Endothelial cell of hepatic sinusoid (primary cell): ENCODE measurements around the gene PMPCA.

ENCODE experiments used
- in situ Hi-C: cut with HindIII; loops from 2 replicates; pipeline ENCODE4 v1.10.0; 2017; ENCODE audit warnings: low sequenced_read_pairs

Gene PMPCA

DNA sequence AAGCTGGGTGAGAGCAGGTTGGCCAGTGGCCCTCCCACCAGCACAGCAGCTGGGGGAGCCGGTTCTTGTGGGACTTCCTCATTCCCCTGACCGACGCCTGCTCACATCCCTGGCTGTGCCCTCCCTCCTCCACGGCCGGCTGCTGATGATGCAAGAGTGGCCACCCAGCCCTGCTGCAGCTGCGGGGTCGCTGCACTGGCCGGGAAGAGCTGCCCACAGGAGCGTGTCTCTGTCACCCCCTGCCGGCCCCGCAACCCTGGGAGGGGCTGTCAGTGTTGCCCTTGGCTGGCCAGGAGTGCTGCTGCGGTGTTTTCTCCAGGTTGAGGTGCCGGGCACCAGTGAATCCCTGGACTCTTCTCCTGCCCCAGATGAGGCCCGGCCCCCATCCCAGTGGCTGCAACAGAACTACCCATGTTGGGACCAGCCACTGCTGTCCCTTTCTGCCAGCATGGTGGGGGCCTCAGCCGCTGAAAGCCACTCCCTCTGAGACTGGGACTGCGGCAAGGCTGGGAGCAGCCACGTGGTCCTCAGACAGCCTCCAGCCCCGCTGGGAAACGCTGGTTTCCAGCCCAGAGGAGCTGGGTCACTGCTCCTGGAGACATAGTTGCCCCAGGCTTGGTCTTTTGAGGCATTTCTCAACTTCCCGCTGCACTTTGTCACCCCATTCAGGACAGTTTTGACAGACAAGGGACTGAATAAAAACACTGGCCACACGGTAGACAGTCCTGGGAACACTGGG, 37.7 kb upstream of the PMPCA start:
- in situ Hi-C loops, result no loop called here

- in situ Hi-C loops, result no loop called here
These were observed 36.9 kb upstream of the PMPCA start, which contains the start of gene CARD9 for GRCh38 chr9:136373300-136374182. Gene CARD9 (minus strand): TSS chr9:136373669. CDS start chr9:136372078, 1,591 bp downstream.

DNA sequence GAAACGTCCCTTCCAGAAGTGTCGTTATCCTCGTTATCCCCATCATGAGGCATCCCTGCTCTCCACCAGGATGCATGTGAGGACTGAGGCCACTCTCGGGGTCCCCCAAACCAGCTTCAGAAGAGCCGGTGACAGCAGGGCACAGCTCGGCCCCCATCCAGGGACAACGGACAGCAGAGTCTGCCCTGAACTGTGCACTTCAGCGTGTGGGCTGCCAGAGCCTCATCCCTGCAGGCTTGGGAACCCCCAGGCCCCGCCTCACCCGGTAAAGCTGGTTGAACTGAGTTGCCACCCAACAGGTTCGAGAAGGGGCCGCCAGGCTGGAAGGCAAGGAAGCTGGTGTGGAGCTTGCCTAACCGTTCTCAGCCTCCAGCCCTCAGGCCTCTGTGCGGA, 36.3 kb upstream of the PMPCA start:
- in situ Hi-C loops, result no loop called here

DNA sequence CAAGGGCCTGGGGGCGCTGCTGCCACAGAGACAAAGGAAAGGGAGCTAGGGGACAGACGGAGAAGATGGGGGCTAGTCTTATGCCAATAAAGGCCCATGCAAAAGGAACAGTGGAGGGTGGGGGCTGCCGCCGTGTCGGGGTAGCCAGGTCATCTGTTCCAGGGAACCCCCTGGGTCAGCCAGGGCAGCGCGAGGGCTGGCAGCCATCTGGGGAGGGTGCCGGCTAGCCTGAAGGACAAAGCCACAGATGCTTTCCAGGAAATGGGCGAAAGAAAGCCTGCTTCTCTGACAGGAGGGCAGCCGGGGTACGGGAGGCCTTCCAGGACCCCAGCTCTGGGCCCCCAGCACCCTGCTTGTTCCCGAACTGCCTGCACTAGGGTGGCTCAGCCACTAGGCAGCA, 35.4 kb upstream of the PMPCA start:
- in situ Hi-C loops, result no loop called here

- in situ Hi-C loops, result no loop called here
These were observed 34.0 kb upstream of the PMPCA start for GRCh38 chr9:136376457-136376856.

GRCh38 chr9:136377341-136378169, 32.9 kb upstream of the PMPCA start:
- in situ Hi-C loops, result no loop called here

- in situ Hi-C loops, result no loop called here
These were observed 32.1 kb upstream of the PMPCA start for GRCh38 chr9:136378170-136379002.

- in situ Hi-C loops, result no loop called here
These were observed 31.5 kb upstream of the PMPCA start for GRCh38 chr9:136379003-136379287.

DNA sequence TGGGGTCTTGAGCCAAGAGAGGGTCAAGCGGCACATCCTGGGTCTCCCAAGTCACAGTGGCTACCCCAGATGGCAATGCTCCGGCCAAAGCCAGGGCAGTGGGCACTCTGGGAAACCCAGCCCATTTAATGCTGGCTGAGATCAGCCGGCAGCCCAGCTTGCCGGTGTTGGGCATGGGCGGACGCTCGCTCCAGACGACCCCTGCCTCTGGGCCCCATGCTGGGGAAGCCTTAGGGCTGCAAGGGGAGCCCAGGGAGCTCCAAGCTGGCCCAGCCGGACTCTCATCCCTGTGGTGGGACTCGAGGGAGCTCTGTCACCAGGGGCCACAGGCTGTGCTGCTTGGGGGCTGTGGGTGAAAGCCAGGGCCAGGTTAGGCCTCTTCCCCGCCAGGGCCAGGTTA, 31.1 kb upstream of the PMPCA start:
- in situ Hi-C loops, result no loop called here

DNA sequence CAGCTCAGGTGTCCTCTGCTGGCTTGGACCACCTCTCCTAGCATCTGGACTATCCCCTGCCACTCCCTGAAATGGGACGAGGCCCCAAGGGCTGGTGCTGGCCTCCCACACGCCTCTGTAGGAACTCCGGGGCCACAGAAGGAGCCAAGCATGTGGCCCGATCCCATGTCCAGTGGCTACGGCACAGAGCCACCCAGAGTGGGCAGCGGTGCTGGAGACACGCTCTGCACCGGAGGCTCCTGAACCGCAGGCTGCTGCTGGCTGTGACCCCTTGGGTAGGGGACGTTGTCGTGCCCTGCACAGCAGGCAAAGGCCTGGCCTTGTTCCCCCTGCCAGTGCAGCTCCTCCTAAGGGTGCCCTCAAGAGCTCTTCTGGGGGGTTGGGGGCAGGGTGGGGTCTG, 30.6 kb upstream of the PMPCA start:
- in situ Hi-C loops, result no loop called here

GRCh38 chr9:136380381-136380780, 30.1 kb upstream of the PMPCA start:
- in situ Hi-C loops, result no loop called here

- in situ Hi-C loops, result no loop called here
These were observed 29.1 kb upstream of the PMPCA start for GRCh38 chr9:136381311-136381710.

DNA sequence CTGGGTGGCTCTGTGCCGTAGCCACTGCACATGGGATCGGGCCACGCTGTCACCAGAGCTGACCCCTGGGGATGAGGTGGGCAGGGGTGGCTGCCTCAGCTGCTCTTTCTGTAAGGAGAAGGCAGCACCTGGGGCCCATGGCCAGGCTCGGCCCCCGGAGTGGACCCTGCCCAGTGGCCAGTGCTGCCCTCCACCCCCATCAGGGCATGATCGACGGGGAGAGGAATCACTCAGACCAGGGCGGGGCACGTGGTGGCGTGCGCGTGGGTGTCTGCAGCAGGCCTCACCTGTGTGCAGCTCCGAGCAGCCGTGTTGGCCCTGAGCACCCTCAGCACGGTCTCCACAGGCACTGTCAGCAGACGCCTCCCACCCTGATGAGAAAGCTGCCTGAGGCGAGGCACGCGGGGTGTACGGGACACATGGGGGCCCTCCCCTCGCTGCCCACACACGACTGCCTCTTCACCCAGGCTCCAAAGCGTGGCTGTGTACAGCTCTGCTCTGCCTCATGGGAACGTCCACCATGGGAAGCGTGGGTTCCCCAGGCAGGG, 28.4 kb upstream of the PMPCA start:
- in situ Hi-C loops, result no loop called here

GRCh38 chr9:136383436-136383835, 27.0 kb upstream of the PMPCA start:
- in situ Hi-C loops, result no loop called here

- in situ Hi-C loops, result no loop called here
These were observed 25.4 kb upstream of the PMPCA start for GRCh38 chr9:136385015-136385414.

GRCh38 chr9:136386018-136386417, 24.4 kb upstream of the PMPCA start:
- in situ Hi-C loops, result no loop called here

- in situ Hi-C loops, result no loop called here
These were observed 23.2 kb upstream of the PMPCA start for GRCh38 chr9:136387217-136387616.

DNA sequence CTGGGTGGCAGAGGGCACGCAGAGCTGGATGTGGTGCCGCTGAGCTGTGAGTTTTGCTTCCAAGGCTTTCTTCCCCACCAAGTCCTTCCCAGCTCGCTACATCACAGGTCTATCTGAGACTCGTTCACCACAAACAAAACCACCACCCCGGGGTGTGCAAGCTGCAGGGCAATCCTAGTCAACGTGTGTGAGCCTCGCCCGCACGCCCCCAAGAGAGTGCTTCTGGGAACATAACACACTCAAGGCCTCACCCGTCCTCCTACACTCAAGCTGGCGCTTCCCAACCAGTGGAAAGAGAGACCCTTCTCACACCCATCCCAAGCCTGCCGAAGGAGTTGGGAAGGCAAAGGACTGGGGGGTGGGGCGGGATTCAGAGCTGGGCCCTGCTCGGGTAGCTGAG, 21.1 kb upstream of the PMPCA start:
- in situ Hi-C loops, result no loop called here

DNA sequence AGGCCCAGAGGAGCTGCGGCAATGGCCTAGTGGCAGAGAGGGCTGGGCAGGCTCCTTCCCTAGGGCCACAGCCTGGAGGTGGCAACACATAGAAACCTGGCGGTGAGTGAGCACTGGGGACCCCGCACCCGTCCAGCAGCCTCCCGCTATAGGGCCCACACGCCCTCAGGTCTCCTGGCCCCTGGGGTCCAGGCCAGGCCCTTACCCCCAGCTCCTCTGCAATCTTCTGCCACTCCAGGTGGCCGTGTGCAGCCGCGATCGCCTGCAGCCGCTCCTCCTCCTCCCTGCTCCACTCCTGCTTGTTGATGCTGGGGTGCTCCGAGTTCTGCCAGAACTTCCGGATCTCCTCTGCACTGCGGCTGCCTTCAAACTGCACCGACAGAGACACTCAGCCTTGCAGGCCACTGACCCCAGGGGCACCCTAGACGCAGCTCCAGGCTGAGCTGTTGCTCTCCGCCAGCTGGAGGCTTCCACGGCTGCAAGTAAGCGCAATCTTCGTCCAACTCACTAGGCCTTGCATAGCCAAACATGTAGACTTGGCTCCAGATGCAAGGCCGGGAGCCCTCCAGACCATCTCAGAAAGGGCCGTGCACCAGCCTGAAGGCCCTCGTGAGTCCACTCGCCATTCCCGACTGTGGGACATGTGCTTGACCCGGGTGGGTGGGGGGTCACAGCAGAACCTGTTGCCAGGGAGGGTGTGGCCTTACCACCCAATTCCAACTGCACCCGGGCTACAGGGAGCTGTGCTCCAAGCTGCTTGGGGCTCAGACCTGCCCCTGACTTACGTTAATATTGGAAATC, 18.5 kb upstream of the PMPCA start:
- in situ Hi-C loops, result no loop called here
